ENCODE measurements around the gene VN1R5.

Gene VN1R5

GRCh38 chr1:247270003-247270402, 14.1 kb downstream of the VN1R5 start:
- H3K4me3 ChIP-seq (ENCODE audit: low read depth, low read length), result no peak overlapping the region
- DNase-seq (ENCODE audit: low read depth), result no peak
- TF ChIP-seq CTCF (conservative IDR thresholded peaks at IDR 0.05; ENCODE audit: low read depth, low read length), result no peak

GRCh38 chr1:247273013-247273412, 17.1 kb downstream of the VN1R5 start:
- peak; percentile 20 for DNase-seq (ENCODE audit: low read depth)
- no peak for TF ChIP-seq CTCF (conservative IDR thresholded peaks at IDR 0.05; ENCODE audit: low read depth, low read length)
- no peak overlapping the region for H3K4me3 ChIP-seq (ENCODE audit: low read depth, low read length)

DNA sequence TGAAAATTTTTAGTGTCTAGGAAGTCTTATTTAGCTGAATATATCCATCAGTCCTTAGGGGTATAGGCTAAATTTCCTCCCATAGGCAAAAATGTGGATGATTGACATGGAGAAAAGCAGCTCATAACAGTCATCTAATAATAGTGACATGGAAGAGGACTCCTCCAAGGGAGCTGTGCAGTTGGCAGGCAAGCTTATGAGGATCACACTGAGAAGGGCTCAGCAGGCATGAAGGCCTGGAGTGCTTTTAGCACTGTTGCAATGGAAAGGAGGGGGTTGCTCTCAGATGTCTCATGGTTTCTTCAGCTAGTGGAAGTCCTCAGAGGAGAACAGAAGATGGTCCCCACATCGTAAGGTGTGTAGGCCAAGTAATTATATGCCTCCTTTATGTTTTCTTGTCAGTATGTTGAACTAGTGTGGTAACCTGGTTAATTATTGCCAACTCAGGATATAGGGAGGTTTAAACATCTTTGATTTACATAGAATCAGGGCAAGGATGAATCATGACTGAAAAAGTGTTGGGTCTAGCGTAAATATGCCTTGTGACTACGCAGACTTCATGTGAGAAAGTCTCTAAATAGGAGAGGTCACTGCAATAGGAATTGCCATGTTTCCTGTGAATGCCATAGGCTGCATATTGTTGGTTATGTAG, 18.9 kb downstream of the VN1R5 start:
- no peak for TF ChIP-seq CTCF (conservative IDR thresholded peaks at IDR 0.05; ENCODE audit: low read depth, low read length)
- DNase-seq (ENCODE audit: low read depth), result no peak
- H3K4me3 ChIP-seq (ENCODE audit: low read depth, low read length), result no peak overlapping the region

GRCh38 chr1:247277191-247277590, 21.3 kb downstream of the VN1R5 start:
- TF ChIP-seq CTCF (conservative IDR thresholded peaks at IDR 0.05; ENCODE audit: low read depth, low read length), result no peak
- DNase-seq (ENCODE audit: low read depth), result no peak
- H3K4me3 ChIP-seq (ENCODE audit: low read depth, low read length), result no peak overlapping the region

DNA sequence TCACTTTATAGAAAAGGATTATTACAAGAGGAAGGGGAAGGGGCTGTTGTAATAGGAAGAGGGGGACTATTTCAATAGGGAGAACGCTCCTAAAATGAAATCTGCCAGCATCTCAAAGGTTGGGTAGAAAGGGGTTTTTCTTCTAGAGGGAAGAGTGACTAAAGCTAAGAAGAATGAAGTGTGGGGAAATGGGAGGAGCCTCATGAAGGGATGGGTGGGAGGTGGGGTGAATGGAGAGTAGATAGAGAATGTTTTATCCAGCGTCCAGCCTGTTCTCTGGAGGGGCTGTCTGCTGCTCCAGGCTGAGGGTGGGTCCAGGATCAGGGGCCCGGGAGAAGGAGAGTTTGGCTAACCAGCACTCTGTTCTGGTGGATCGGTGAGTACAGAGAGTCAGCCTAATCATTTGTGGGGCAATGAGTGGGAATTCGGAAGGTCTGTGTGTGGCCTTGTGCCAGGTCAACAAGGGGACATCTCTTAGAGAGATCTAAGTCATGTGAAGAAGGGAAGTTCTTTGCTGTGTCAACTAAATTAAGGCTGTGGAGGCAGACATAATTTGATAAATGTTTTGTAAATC, 25.2 kb downstream of the VN1R5 start:
- no peak overlapping the region for H3K4me3 ChIP-seq (ENCODE audit: low read depth, low read length)
- no peak for TF ChIP-seq CTCF (conservative IDR thresholded peaks at IDR 0.05; ENCODE audit: low read depth, low read length)
- DNase-seq (ENCODE audit: low read depth), result peak; percentile 22

GRCh38 chr1:247286134-247286670, 30.3 kb downstream of the VN1R5 start:
- H3K4me3 ChIP-seq (ENCODE audit: low read depth, low read length), result no peak overlapping the region
- DNase-seq (ENCODE audit: low read depth), result no peak
- no peak for TF ChIP-seq CTCF (conservative IDR thresholded peaks at IDR 0.05; ENCODE audit: low read depth, low read length)

GRCh38 chr1:247287460-247287859, 31.6 kb downstream of the VN1R5 start:
- peak; percentile 13 for TF ChIP-seq CTCF (conservative IDR thresholded peaks at IDR 0.05; ENCODE audit: low read depth, low read length)
- DNase-seq (ENCODE audit: low read depth), result no peak

More at GRCh38 chr1:247287460-247287859, 31.6 kb downstream of the VN1R5 start:
- no peak overlapping the region for H3K4me3 ChIP-seq (ENCODE audit: low read depth, low read length)

Measured in choroid plexus epithelial cell (primary cell).